PC-3 (cell line): Measurements from ENCODE around the gene FBXL16. TPM values are rescaled to one million over a fixed set of nuclear protein-coding genes. Genes with fewer than 3 reads are reported as not detected.

Experiments
- ATAC-seq: fragments of 200-7000 bp; cut with Tn5 transposase; 2 replicates; pipeline ENCODE4 v1.9.1; 2020; ENCODE audit warnings: mild to moderate bottlenecking, moderate library complexity
- BruUV-seq: library from RNA; stranded (reverse); fragments of 400-500 nt; replicated peaks from 2 replicates; lab custom pipeline; 2021; lab: Mats Ljungman, UMichigan
- CTCF ChIA-PET: fragments of 300-600 bp; sonication (Branson Sonifier 250); formaldehyde crosslinking; loops from one replicate; lab custom pipeline; 2022; ENCODE audit warnings: antibody characterized with exemption; lab: Charles Lee
- POLR2A ChIA-PET: fragments of 300-600 bp; sonication (Branson Sonifier 250); formaldehyde crosslinking; loops from one replicate; lab custom pipeline; 2022; ENCODE audit warnings: antibody characterized with exemption; ENCODE audit not compliant: unreplicated experiment; lab: Charles Lee
- DNase-seq: peaks from one replicate; pipeline ENCODE4 v3.0.0-alpha.2; 2015
- H2AFZ ChIP-seq: fragments of 300-600 bp; sonication (generic); 2 replicates; pipeline ENCODE4 v1.6.0; 2016; ENCODE audit warnings: antibody characterized with exemption, low read length
- H3F3A ChIP-seq: fragments of 300-600 bp; sonication (generic); one replicate; pipeline ENCODE4 v1.6.0; 2017; ENCODE audit warnings: antibody characterized with exemption, low read length, control low read depth, mild to moderate bottlenecking; ENCODE audit not compliant: unreplicated experiment
- H3K27ac ChIP-seq: fragments of 300-600 bp; sonication (generic); 2 replicates; pipeline ENCODE4 v1.5.1; 2016; ENCODE audit warnings: mild to moderate bottlenecking, low read length
- H3K27me3 ChIP-seq: fragments of 300-600 bp; sonication (generic); 2 replicates; pipeline ENCODE4 v1.6.1; 2016; ENCODE audit warnings: low read length, mixed read lengths
- H3K36me3 ChIP-seq: fragments of 300-600 bp; sonication (generic); 2 replicates; pipeline ENCODE4 v1.6.1; 2016; ENCODE audit warnings: low read depth, mixed run types, low read length, mixed read lengths
- H3K4me1 ChIP-seq: fragments of 300-600 bp; sonication (generic); 2 replicates; pipeline ENCODE4 v1.5.1; 2016; ENCODE audit warnings: low read length; ENCODE audit not compliant: insufficient read depth
- H3K4me2 ChIP-seq: fragments of 300-600 bp; sonication (generic); 2 replicates; pipeline ENCODE4 v1.6.0; 2016; ENCODE audit warnings: low read length
- H3K4me3 ChIP-seq: fragments of 300-600 bp; sonication (generic); 2 replicates; pipeline ENCODE4 v1.5.1; 2016; ENCODE audit warnings: mild to moderate bottlenecking, low read length, mixed read lengths
- H3K79me2 ChIP-seq: fragments of 300-600 bp; sonication (generic); 2 replicates; pipeline ENCODE4 v1.6.1; 2017; ENCODE audit warnings: low read length, mixed read lengths
- H3K9ac ChIP-seq: fragments of 300-600 bp; sonication (generic); 2 replicates; pipeline ENCODE4 v1.6.0; 2016; ENCODE audit warnings: mild to moderate bottlenecking, low read length
- H3K9me2 ChIP-seq: fragments of 300-600 bp; sonication (generic); replicated peaks from 2 replicates; pipeline ENCODE4 v1.6.1; 2016; ENCODE audit warnings: mixed run types, low read length, mixed read lengths
- H3K9me3 ChIP-seq: fragments of 300-600 bp; sonication (generic); 2 replicates; pipeline ENCODE4 v1.6.1; 2016; ENCODE audit warnings: low read length, mixed read lengths
- H4K20me1 ChIP-seq: fragments of 300-600 bp; sonication (generic); 2 replicates; pipeline ENCODE4 v1.6.1; 2016; ENCODE audit warnings: low read length, mixed read lengths
- EZH2 ChIP-seq: fragments of 300-600 bp; sonication (generic); IDR thresholded peaks from one replicate; pipeline ENCODE4 v1.6.1; 2017; ENCODE audit warnings: antibody characterized with exemption, mild to moderate bottlenecking, low read length; ENCODE audit not compliant: unreplicated experiment
- EZH2phosphoT487 ChIP-seq: fragments of 300-600 bp; sonication (generic); IDR thresholded peaks from 2 replicates; pipeline ENCODE4 v1.6.1; 2018; ENCODE audit warnings: mild to moderate bottlenecking, antibody characterized with exemption, low read length, borderline replicate concordance
- intact Hi-C: fragments of 100-400 bp; cut with micrococcal nuclease; formaldehyde crosslinking; loops from 2 replicates; pipeline ENCODE4 v1.9.0; 2023
- total RNA-seq: library from RNA; depleted of rRNA; stranded (reverse); fragments of >200 nt; gene quantifications from 2 replicates; pipeline ENCODE4 v1.2.3, GENCODE V29; 2014
- TF ChIP-seq, protein P1 (sequence below): fragments of 300-600 bp; sonication (generic); conservative IDR thresholded peaks from 2 replicates; pipeline ENCODE4 v1.5.1; 2017; ENCODE audit warnings: antibody characterized with exemption, low read depth, mild to moderate bottlenecking, low read length

The FBXL16 gene
- total RNA-seq, 1 experiment from 2014 or later, result 7.5 TPM

- ATAC-seq, result peak; percentile 5
- no peaks in the 10 kb centered on the region for H3K9me2 ChIP-seq
- TF ChIP-seq, protein P1, sequence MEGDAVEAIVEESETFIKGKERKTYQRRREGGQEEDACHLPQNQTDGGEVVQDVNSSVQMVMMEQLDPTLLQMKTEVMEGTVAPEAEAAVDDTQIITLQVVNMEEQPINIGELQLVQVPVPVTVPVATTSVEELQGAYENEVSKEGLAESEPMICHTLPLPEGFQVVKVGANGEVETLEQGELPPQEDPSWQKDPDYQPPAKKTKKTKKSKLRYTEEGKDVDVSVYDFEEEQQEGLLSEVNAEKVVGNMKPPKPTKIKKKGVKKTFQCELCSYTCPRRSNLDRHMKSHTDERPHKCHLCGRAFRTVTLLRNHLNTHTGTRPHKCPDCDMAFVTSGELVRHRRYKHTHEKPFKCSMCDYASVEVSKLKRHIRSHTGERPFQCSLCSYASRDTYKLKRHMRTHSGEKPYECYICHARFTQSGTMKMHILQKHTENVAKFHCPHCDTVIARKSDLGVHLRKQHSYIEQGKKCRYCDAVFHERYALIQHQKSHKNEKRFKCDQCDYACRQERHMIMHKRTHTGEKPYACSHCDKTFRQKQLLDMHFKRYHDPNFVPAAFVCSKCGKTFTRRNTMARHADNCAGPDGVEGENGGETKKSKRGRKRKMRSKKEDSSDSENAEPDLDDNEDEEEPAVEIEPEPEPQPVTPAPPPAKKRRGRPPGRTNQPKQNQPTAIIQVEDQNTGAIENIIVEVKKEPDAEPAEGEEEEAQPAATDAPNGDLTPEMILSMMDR, result no peak
- no peak for TF ChIP-seq EZH2
- no peak for TF ChIP-seq EZH2phosphoT487
- no peak overlapping the region for H2AFZ ChIP-seq
- H3K9me3 ChIP-seq, result no peaks in the 10 kb centered on the region
- H3K27ac ChIP-seq, result peak overlapping the region; percentile 53
- POLR2A ChIA-PET, result no interaction called here
- peaks cover 35% of the 10 kb centered on the region for H3K79me2 ChIP-seq
- no peaks in the 10 kb centered on the region for H3K27me3 ChIP-seq
- H3F3A ChIP-seq, result no peaks in the 10 kb centered on the region
- intact Hi-C loops, result no loop called here
- H4K20me1 ChIP-seq, result peaks cover 10% of the 10 kb centered on the region; the same call in 1 of the 2 replicates
- no peak for DNase-seq
- H3K4me2 ChIP-seq, result peak overlapping the region; percentile 90
- H3K9ac ChIP-seq, result peak overlapping the region; percentile 68
- H3K4me3 ChIP-seq, result peak overlapping the region; percentile 78
- CTCF ChIA-PET, result no interaction called here
- no TSS peak for BruUV-seq
- peaks cover 6% of the 10 kb centered on the region for H3K36me3 ChIP-seq
- peaks cover 26% of the 10 kb centered on the region for H3K4me1 ChIP-seq
These were observed 22.1 kb downstream of the FBXL16 start for GRCh38 chr16:683396-684070.

- H3K9me2 ChIP-seq, result no peaks in the 10 kb centered on the region
- DNase-seq (no peak), ATAC-seq (no peak)
- H3K4me1 ChIP-seq, result peaks cover 26% of the 10 kb centered on the region
- TSS peak; percentile 57 for BruUV-seq
- no peaks in the 10 kb centered on the region for H3K27me3 ChIP-seq
- TF ChIP-seq EZH2, result no peak
- no peak for TF ChIP-seq EZH2phosphoT487
- TF ChIP-seq, protein P1, result no peak
- H3K4me3 ChIP-seq, result peak overlapping the region; percentile 78
- POLR2A ChIA-PET, result no interaction called here
- intact Hi-C loops, result no loop called here
- H3K36me3 ChIP-seq, result peaks cover 6% of the 10 kb centered on the region
- peak overlapping the region; percentile 90 for H3K4me2 ChIP-seq
- peak overlapping the region; percentile 53; the same call in 1 of the 2 replicates for H3K27ac ChIP-seq
- H3F3A ChIP-seq, result no peaks in the 10 kb centered on the region
- H3K9ac ChIP-seq, result peak overlapping the region; percentile 68
- H2AFZ ChIP-seq, result no peak overlapping the region
- CTCF ChIA-PET, result no interaction called here
- H3K9me3 ChIP-seq, result no peaks in the 10 kb centered on the region
- peaks cover 10% of the 10 kb centered on the region; the same call in 1 of the 2 replicates for H4K20me1 ChIP-seq
- peaks cover 35% of the 10 kb centered on the region for H3K79me2 ChIP-seq
These were observed 22.9 kb downstream of the FBXL16 start for GRCh38 chr16:682493-683395.
